WTC11 (cell line): ENCODE data around the gene MORC1. TPM values are rescaled to one million over a fixed set of nuclear protein-coding genes. Genes with fewer than 3 reads are reported as not detected.

Source experiments
- ATAC-seq: fragments of 200-7000 bp; cut with Tn5 transposase; 2 replicates; pipeline ENCODE4 v1.10.0; 2021; ENCODE audit warnings: mild to moderate bottlenecking, moderate library complexity
- CTCF ChIA-PET: fragments of 300-600 bp; sonication (Branson Sonifier 250); formaldehyde crosslinking; loops from one replicate; lab custom pipeline; 2021; ENCODE audit warnings: antibody characterized with exemption; lab: Charles Lee
- POLR2A ChIA-PET: fragments of 350-600 bp; sonication (Branson Sonifier 250); formaldehyde crosslinking; loops from one replicate; lab custom pipeline; 2021; ENCODE audit warnings: antibody characterized with exemption; lab: Charles Lee
- DNase-seq: peaks from one replicate; pipeline ENCODE4 v3.0.0; 2021; ENCODE audit warnings: low spot score
- H3K27ac Mint-ChIP-seq: 2 replicates; pipeline ENCODE4 v1.8.0; 2021; ENCODE audit warnings: mixed read lengths
- H3K27me3 Mint-ChIP-seq: 2 replicates; pipeline ENCODE4 v1.8.0; 2021; ENCODE audit warnings: low read depth, mild to moderate bottlenecking, moderate library complexity, mixed read lengths
- H3K36me3 Mint-ChIP-seq: 2 replicates; pipeline ENCODE4 v1.8.0; 2021; ENCODE audit warnings: mixed read lengths
- H3K4me1 Mint-ChIP-seq: 2 replicates; pipeline ENCODE4 v1.8.0; 2022; ENCODE audit warnings: mixed read lengths
- H3K4me3 Mint-ChIP-seq: 2 replicates; pipeline ENCODE4 v1.8.0; 2021; ENCODE audit warnings: mild to moderate bottlenecking, moderate library complexity, mixed read lengths
- H3K9me3 Mint-ChIP-seq: 2 replicates; pipeline ENCODE4 v1.8.0; 2021; ENCODE audit warnings: mixed read lengths
- ATF1 ChIP-seq: sonication (generic); formaldehyde crosslinking; IDR thresholded peaks from 2 replicates; pipeline ENCODE4 v1.8.1; 2023; ENCODE audit warnings: mild to moderate bottlenecking, moderate library complexity, missing genetic modification reagents
- ELF4 ChIP-seq: sonication (generic); formaldehyde crosslinking; IDR thresholded peaks from 2 replicates; pipeline ENCODE4 v1.8.1; 2022; ENCODE audit warnings: low read depth, mild to moderate bottlenecking, moderate library complexity, missing genetic modification reagents
- ESRRA ChIP-seq: sonication (generic); formaldehyde crosslinking; IDR thresholded peaks from 2 replicates; pipeline ENCODE4 v1.8.1; 2022; ENCODE audit warnings: mild to moderate bottlenecking, missing genetic modification reagents, borderline replicate concordance
- GABPB1 ChIP-seq: sonication (generic); formaldehyde crosslinking; IDR thresholded peaks from 2 replicates; pipeline ENCODE4 v1.8.1; 2023; ENCODE audit warnings: mild to moderate bottlenecking, missing genetic modification reagents
- HMGA2 ChIP-seq: fragments of 250-450 bp; sonication (Bioruptor Pico); IDR thresholded peaks from 2 replicates; pipeline ENCODE4 v1.4.0; 2021; ENCODE audit warnings: mild to moderate bottlenecking, moderate library complexity
- KAT7 ChIP-seq: sonication (generic); formaldehyde crosslinking; IDR thresholded peaks from 2 replicates; pipeline ENCODE4 v1.8.1; 2023; ENCODE audit warnings: missing genetic modification reagents, mild to moderate bottlenecking, borderline replicate concordance
- NFATC4 ChIP-seq: fragments of 250-450 bp; sonication (Bioruptor Pico); IDR thresholded peaks from 2 replicates; pipeline ENCODE4 v1.9.0; 2021; ENCODE audit warnings: mild to moderate bottlenecking
- NR1H2 ChIP-seq: sonication (generic); formaldehyde crosslinking; IDR thresholded peaks from 2 replicates; pipeline ENCODE4 v1.9.0; 2021; ENCODE audit warnings: mild to moderate bottlenecking, moderate library complexity, missing genetic modification reagents
- OVOL2 ChIP-seq: fragments of 250-450 bp; sonication (Bioruptor Pico); IDR thresholded peaks from 2 replicates; pipeline ENCODE4 v1.9.0; 2021; ENCODE audit warnings: mild to moderate bottlenecking, borderline replicate concordance
- TEAD1 ChIP-seq: sonication (generic); formaldehyde crosslinking; IDR thresholded peaks from 2 replicates; pipeline ENCODE4 v1.8.0; 2022; ENCODE audit warnings: mild to moderate bottlenecking, missing genetic modification reagents
- TP53 ChIP-seq: sonication (generic); formaldehyde crosslinking; IDR thresholded peaks from 2 replicates; pipeline ENCODE4 v1.8.1; 2023; ENCODE audit warnings: mild to moderate bottlenecking, missing genetic modification reagents
- ZBTB21 ChIP-seq: sonication (generic); formaldehyde crosslinking; IDR thresholded peaks from 2 replicates; pipeline ENCODE4 v1.8.1; 2023; ENCODE audit warnings: mild to moderate bottlenecking, missing genetic modification reagents, borderline replicate concordance
- ZNF263 ChIP-seq: sonication (generic); formaldehyde crosslinking; IDR thresholded peaks from 2 replicates; pipeline ENCODE4 v1.8.1; 2022; ENCODE audit warnings: low read depth, mild to moderate bottlenecking, moderate library complexity, missing genetic modification reagents
- ZNF416 ChIP-seq: fragments of 250-450 bp; sonication (Bioruptor Pico); IDR thresholded peaks from 2 replicates; pipeline ENCODE4 v1.9.0; 2021; ENCODE audit warnings: mild to moderate bottlenecking, inconsistent platforms
- ZNF423 ChIP-seq: fragments of 250-450 bp; sonication (Bioruptor Pico); IDR thresholded peaks from 2 replicates; pipeline ENCODE4 v2.1.2; 2022; ENCODE audit warnings: mild to moderate bottlenecking, moderate library complexity
- total RNA-seq: library from RNA; stranded (reverse); gene quantifications from 3 replicates; pipeline ENCODE4 v1.2.3, GENCODE V29; 2021
- TF ChIP-seq, protein P1 (sequence below): sonication (generic); formaldehyde crosslinking; conservative IDR thresholded peaks from 2 replicates; pipeline ENCODE4 v1.8.1; 2023; ENCODE audit warnings: mild to moderate bottlenecking, low read depth, missing genetic modification reagents, moderate library complexity
- TF ChIP-seq, protein P2 (sequence below): sonication (generic); formaldehyde crosslinking; IDR thresholded peaks from 2 replicates; pipeline ENCODE4 v1.8.1; 2023; ENCODE audit warnings: mild to moderate bottlenecking, missing genetic modification reagents
- TF ChIP-seq, protein P3 (sequence below): sonication (generic); formaldehyde crosslinking; IDR thresholded peaks from 2 replicates; pipeline ENCODE4 v1.8.0; 2023; ENCODE audit warnings: mild to moderate bottlenecking, missing genetic modification reagents
- TF ChIP-seq, protein P4 (sequence below): sonication (generic); formaldehyde crosslinking; IDR thresholded peaks from 2 replicates; pipeline ENCODE4 v1.8.1; 2023; ENCODE audit warnings: mild to moderate bottlenecking, missing genetic modification reagents, borderline replicate concordance
- TF ChIP-seq, protein P5 (sequence below): sonication (generic); formaldehyde crosslinking; IDR thresholded peaks from 2 replicates; pipeline ENCODE4 v1.8.1; 2022; ENCODE audit warnings: low read depth, mild to moderate bottlenecking, moderate library complexity, missing genetic modification reagents, borderline replicate concordance
- TF ChIP-seq, protein P6 (sequence below): sonication (generic); formaldehyde crosslinking; IDR thresholded peaks from 2 replicates; pipeline ENCODE4 v1.8.0; 2023; ENCODE audit warnings: missing genetic modification reagents

MORC1 gene
- total RNA-seq, 1 experiment from 2014 or later, result not detected

DNA sequence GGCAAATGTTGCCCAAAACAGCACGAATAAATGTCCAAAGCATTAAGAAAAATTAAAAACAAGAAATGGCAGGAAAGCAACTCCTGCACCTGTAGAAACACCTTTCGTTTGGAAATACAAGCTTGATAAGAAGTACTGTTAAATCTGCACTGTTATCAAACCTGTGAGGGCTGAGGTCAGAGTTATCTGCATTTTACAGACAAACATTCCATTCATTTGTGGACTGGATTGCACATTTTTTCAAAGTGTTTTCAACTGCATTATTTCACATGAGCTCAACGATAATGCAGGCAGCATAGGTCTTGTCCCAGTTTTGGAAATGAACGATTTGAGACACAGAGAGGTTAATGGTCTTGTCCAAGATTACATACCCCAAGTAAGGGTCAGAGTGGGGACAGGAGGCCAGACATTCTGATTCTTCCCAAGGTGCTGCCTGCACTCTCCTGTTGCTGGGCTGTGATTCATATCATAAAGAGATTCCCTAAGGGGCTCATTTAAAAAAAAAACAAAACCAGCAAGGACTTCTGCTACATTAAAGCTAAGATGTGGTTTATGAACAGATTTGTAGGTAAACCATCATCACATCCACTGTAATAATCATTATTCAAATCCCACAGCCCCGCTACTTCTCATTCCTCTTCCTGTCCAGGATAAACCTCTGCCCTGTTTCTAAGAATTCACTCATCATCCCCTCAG lies 177.2 kb downstream of the MORC1 start:
- ATAC-seq, result no peak
- Mint-ChIP-seq H3K36me3 (no peaks in the 10 kb centered on the region), H3K27me3 (no peaks in the 10 kb centered on the region), H3K4me1 (no peaks in the 10 kb centered on the region), H3K9me3 (no peaks in the 10 kb centered on the region), H3K27ac (no peak overlapping the region), H3K4me3 (no peak overlapping the region)
- TF ChIP-seq ZNF423 (CRISPR knock-in tag) (no peak), HMGA2 (no peak), TP53 (CRISPR knock-in tag) (no peak), ESRRA (CRISPR knock-in tag) (no peak), NR1H2 (no peak)
- TF ChIP-seq, protein P1, sequence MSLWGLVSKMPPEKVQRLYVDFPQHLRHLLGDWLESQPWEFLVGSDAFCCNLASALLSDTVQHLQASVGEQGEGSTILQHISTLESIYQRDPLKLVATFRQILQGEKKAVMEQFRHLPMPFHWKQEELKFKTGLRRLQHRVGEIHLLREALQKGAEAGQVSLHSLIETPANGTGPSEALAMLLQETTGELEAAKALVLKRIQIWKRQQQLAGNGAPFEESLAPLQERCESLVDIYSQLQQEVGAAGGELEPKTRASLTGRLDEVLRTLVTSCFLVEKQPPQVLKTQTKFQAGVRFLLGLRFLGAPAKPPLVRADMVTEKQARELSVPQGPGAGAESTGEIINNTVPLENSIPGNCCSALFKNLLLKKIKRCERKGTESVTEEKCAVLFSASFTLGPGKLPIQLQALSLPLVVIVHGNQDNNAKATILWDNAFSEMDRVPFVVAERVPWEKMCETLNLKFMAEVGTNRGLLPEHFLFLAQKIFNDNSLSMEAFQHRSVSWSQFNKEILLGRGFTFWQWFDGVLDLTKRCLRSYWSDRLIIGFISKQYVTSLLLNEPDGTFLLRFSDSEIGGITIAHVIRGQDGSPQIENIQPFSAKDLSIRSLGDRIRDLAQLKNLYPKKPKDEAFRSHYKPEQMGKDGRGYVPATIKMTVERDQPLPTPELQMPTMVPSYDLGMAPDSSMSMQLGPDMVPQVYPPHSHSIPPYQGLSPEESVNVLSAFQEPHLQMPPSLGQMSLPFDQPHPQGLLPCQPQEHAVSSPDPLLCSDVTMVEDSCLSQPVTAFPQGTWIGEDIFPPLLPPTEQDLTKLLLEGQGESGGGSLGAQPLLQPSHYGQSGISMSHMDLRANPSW (CRISPR knock-in tag), result no peak
- CTCF ChIA-PET, result no interaction called here
- DNase-seq, result no peak
- POLR2A ChIA-PET, result no interaction called here

DNA sequence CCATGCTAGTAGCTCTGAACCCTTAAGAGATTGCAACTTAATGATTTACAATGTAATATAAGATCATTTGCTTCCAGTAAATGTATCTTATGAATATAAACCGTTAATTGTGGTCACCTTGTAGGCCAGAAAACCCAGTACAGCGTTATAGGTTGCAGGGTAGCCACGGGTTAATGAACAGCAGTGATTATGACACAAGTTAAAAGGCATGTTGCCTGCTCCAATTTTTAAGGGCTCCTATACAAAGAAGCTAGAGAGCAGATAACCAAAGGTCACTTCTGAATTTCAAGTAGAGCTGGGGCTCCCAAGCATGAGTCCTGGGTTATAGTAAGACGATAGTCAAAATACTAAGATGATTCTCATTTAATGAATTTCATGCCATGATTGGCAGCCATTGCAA lies 177.8 kb downstream of the MORC1 start:
- no peak overlapping the region for H3K4me3 Mint-ChIP-seq
- H3K27ac Mint-ChIP-seq, result no peak overlapping the region
- ATAC-seq (no peak), DNase-seq (no peak)
- no peaks in the 10 kb centered on the region for H3K27me3 Mint-ChIP-seq
- no peaks in the 10 kb centered on the region for H3K9me3 Mint-ChIP-seq
- no peaks in the 10 kb centered on the region for H3K36me3 Mint-ChIP-seq
- ChIA-PET POLR2A (no interaction called here), CTCF (no interaction called here)
- no peaks in the 10 kb centered on the region for H3K4me1 Mint-ChIP-seq
- TF ChIP-seq ZNF416 (CRISPR knock-in tag), result no peak
- no peak for TF ChIP-seq ZNF263
- TF ChIP-seq ZBTB21, result no peak
- TF ChIP-seq, protein P2, sequence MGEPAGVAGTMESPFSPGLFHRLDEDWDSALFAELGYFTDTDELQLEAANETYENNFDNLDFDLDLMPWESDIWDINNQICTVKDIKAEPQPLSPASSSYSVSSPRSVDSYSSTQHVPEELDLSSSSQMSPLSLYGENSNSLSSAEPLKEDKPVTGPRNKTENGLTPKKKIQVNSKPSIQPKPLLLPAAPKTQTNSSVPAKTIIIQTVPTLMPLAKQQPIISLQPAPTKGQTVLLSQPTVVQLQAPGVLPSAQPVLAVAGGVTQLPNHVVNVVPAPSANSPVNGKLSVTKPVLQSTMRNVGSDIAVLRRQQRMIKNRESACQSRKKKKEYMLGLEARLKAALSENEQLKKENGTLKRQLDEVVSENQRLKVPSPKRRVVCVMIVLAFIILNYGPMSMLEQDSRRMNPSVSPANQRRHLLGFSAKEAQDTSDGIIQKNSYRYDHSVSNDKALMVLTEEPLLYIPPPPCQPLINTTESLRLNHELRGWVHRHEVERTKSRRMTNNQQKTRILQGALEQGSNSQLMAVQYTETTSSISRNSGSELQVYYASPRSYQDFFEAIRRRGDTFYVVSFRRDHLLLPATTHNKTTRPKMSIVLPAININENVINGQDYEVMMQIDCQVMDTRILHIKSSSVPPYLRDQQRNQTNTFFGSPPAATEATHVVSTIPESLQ (CRISPR knock-in tag), result no peak
- TF ChIP-seq ELF4 (CRISPR knock-in tag), result no peak
- TF ChIP-seq GABPB1 (CRISPR knock-in tag), result no peak
- TF ChIP-seq, protein P3, sequence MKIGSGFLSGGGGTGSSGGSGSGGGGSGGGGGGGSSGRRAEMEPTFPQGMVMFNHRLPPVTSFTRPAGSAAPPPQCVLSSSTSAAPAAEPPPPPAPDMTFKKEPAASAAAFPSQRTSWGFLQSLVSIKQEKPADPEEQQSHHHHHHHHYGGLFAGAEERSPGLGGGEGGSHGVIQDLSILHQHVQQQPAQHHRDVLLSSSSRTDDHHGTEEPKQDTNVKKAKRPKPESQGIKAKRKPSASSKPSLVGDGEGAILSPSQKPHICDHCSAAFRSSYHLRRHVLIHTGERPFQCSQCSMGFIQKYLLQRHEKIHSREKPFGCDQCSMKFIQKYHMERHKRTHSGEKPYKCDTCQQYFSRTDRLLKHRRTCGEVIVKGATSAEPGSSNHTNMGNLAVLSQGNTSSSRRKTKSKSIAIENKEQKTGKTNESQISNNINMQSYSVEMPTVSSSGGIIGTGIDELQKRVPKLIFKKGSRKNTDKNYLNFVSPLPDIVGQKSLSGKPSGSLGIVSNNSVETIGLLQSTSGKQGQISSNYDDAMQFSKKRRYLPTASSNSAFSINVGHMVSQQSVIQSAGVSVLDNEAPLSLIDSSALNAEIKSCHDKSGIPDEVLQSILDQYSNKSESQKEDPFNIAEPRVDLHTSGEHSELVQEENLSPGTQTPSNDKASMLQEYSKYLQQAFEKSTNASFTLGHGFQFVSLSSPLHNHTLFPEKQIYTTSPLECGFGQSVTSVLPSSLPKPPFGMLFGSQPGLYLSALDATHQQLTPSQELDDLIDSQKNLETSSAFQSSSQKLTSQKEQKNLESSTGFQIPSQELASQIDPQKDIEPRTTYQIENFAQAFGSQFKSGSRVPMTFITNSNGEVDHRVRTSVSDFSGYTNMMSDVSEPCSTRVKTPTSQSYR (CRISPR knock-in tag), result no peak
- TF ChIP-seq, protein P4, sequence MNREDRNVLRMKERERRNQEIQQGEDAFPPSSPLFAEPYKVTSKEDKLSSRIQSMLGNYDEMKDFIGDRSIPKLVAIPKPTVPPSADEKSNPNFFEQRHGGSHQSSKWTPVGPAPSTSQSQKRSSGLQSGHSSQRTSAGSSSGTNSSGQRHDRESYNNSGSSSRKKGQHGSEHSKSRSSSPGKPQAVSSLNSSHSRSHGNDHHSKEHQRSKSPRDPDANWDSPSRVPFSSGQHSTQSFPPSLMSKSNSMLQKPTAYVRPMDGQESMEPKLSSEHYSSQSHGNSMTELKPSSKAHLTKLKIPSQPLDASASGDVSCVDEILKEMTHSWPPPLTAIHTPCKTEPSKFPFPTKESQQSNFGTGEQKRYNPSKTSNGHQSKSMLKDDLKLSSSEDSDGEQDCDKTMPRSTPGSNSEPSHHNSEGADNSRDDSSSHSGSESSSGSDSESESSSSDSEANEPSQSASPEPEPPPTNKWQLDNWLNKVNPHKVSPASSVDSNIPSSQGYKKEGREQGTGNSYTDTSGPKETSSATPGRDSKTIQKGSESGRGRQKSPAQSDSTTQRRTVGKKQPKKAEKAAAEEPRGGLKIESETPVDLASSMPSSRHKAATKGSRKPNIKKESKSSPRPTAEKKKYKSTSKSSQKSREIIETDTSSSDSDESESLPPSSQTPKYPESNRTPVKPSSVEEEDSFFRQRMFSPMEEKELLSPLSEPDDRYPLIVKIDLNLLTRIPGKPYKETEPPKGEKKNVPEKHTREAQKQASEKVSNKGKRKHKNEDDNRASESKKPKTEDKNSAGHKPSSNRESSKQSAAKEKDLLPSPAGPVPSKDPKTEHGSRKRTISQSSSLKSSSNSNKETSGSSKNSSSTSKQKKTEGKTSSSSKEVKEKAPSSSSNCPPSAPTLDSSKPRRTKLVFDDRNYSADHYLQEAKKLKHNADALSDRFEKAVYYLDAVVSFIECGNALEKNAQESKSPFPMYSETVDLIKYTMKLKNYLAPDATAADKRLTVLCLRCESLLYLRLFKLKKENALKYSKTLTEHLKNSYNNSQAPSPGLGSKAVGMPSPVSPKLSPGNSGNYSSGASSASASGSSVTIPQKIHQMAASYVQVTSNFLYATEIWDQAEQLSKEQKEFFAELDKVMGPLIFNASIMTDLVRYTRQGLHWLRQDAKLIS (CRISPR knock-in tag), result no peak
- TF ChIP-seq, protein P5, sequence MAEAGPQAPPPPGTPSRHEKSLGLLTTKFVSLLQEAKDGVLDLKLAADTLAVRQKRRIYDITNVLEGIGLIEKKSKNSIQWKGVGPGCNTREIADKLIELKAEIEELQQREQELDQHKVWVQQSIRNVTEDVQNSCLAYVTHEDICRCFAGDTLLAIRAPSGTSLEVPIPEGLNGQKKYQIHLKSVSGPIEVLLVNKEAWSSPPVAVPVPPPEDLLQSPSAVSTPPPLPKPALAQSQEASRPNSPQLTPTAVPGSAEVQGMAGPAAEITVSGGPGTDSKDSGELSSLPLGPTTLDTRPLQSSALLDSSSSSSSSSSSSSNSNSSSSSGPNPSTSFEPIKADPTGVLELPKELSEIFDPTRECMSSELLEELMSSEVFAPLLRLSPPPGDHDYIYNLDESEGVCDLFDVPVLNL (CRISPR knock-in tag), result no peak
- no peak for TF ChIP-seq ATF1
- no peak for TF ChIP-seq KAT7 (CRISPR knock-in tag)
- TF ChIP-seq OVOL2 (CRISPR knock-in tag), result no peak
- no peak for TF ChIP-seq TEAD1 (CRISPR knock-in tag)
- TF ChIP-seq NFATC4 (CRISPR knock-in tag), result no peak
- TF ChIP-seq, protein P6, sequence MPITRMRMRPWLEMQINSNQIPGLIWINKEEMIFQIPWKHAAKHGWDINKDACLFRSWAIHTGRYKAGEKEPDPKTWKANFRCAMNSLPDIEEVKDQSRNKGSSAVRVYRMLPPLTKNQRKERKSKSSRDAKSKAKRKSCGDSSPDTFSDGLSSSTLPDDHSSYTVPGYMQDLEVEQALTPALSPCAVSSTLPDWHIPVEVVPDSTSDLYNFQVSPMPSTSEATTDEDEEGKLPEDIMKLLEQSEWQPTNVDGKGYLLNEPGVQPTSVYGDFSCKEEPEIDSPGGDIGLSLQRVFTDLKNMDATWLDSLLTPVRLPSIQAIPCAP (CRISPR knock-in tag), result no peak
